ENCODE data around the gene KRTAP10-9. TPM values are rescaled to one million over a fixed set of nuclear protein-coding genes. Genes with fewer than 3 reads are reported as not detected.

KRTAP10-9 gene
- total RNA-seq, 1 donor from 2014 or later: not detected

- H3K4me1 ChIP-seq (ENCODE audit: insufficient read depth, low read length): no peaks in the 10 kb centered on the region
- Mint-ChIP-seq H3K27me3 (ENCODE audit: low read depth, unreplicated experiment) (peaks cover 30% of the 10 kb centered on the region), H3K9me3 (ENCODE audit: unreplicated experiment) (peaks cover 25% of the 10 kb centered on the region), H3K27ac (ENCODE audit: unreplicated experiment) (no peak overlapping the region), H3K4me3 (ENCODE audit: unreplicated experiment) (no peak overlapping the region), H3K4me1 (ENCODE audit: low read depth, unreplicated experiment) (no peaks in the 10 kb centered on the region), H3K36me3 (ENCODE audit: low read depth, unreplicated experiment) (no peaks in the 10 kb centered on the region)
- TF ChIP-seq CTCF (IDR thresholded peaks at IDR 0.05; ENCODE audit: insufficient read depth, low read depth, low read length): no peak
- no peak for TF ChIP-seq EZH2 (IDR thresholded peaks at IDR 0.05; ENCODE audit: insufficient read depth, low read length)
- H4K20me1 ChIP-seq (ENCODE audit: insufficient read depth, low read length): no peaks in the 10 kb centered on the region
- no peaks in the 10 kb centered on the region for H3K36me3 ChIP-seq (ENCODE audit: insufficient read depth, low read length)
- DNase-seq (ENCODE audit: low read depth) (no peak), FAIRE-seq (no peak)
- H3K4me2 ChIP-seq (ENCODE audit: low read length): no peak overlapping the region
- H3K27me3 ChIP-seq (ENCODE audit: insufficient read depth, low read length): no peaks in the 10 kb centered on the region
- no peaks in the 10 kb centered on the region for H3K79me2 ChIP-seq (ENCODE audit: insufficient read depth, low read length)
- H3K27ac ChIP-seq (ENCODE audit: low read depth, low read length): no peak overlapping the region
- H2AFZ ChIP-seq (ENCODE audit: low read depth, low read length): no peak overlapping the region
- H3K9me3 ChIP-seq (ENCODE audit: insufficient read depth, low read depth, low read length): peaks cover 6% of the 10 kb centered on the region
- H3K9ac ChIP-seq (ENCODE audit: low read length): no peak overlapping the region
- no peak overlapping the region for H3K4me3 ChIP-seq (ENCODE audit: insufficient read depth, low read depth, low read length)
Measured at GRCh38 chr21:44583800-44584147, 43.1 kb upstream of the KRTAP10-9 start.

- Histone ChIP-seq H3K4me3 (ENCODE audit: insufficient read depth, low read depth, low read length) (no peak overlapping the region), H3K27ac (ENCODE audit: low read depth, low read length) (no peak overlapping the region), H3K9ac (ENCODE audit: low read length) (no peak overlapping the region), H3K4me2 (ENCODE audit: low read length) (no peak overlapping the region), H3K9me3 (ENCODE audit: insufficient read depth, low read depth, low read length) (peaks cover 6% of the 10 kb centered on the region), H2AFZ (ENCODE audit: low read depth, low read length) (no peak overlapping the region), H4K20me1 (ENCODE audit: insufficient read depth, low read length) (no peaks in the 10 kb centered on the region), H3K4me1 (ENCODE audit: insufficient read depth, low read length) (no peaks in the 10 kb centered on the region), H3K79me2 (ENCODE audit: insufficient read depth, low read length) (no peaks in the 10 kb centered on the region), H3K27me3 (ENCODE audit: insufficient read depth, low read length) (no peaks in the 10 kb centered on the region), H3K36me3 (ENCODE audit: insufficient read depth, low read length) (no peaks in the 10 kb centered on the region)
- FAIRE-seq: no peak
- no peak for TF ChIP-seq EZH2 (IDR thresholded peaks at IDR 0.05; ENCODE audit: insufficient read depth, low read length)
- no peak for TF ChIP-seq CTCF (IDR thresholded peaks at IDR 0.05; ENCODE audit: insufficient read depth, low read depth, low read length)
- Mint-ChIP-seq H3K36me3 (ENCODE audit: low read depth, unreplicated experiment) (no peaks in the 10 kb centered on the region), H3K9me3 (ENCODE audit: unreplicated experiment) (peaks cover 22% of the 10 kb centered on the region), H3K27me3 (ENCODE audit: low read depth, unreplicated experiment) (peaks cover 35% of the 10 kb centered on the region), H3K4me1 (ENCODE audit: low read depth, unreplicated experiment) (no peaks in the 10 kb centered on the region), H3K4me3 (ENCODE audit: unreplicated experiment) (no peak overlapping the region), H3K27ac (ENCODE audit: unreplicated experiment) (no peak overlapping the region)
- no peak for DNase-seq (ENCODE audit: low read depth)
Measured at GRCh38 chr21:44585892-44586291, 41.0 kb upstream of the KRTAP10-9 start.

- no peaks in the 10 kb centered on the region for H3K4me1 ChIP-seq (ENCODE audit: insufficient read depth, low read length)
- no peak for TF ChIP-seq CTCF (IDR thresholded peaks at IDR 0.05; ENCODE audit: insufficient read depth, low read depth, low read length)
- no peak for TF ChIP-seq EZH2 (IDR thresholded peaks at IDR 0.05; ENCODE audit: insufficient read depth, low read length)
- H3K9me3 ChIP-seq (ENCODE audit: insufficient read depth, low read depth, low read length): no peaks in the 10 kb centered on the region
- no peaks in the 10 kb centered on the region for H3K36me3 ChIP-seq (ENCODE audit: insufficient read depth, low read length)
- H4K20me1 ChIP-seq (ENCODE audit: insufficient read depth, low read length): no peaks in the 10 kb centered on the region
- no peak overlapping the region for H3K27ac ChIP-seq (ENCODE audit: low read depth, low read length)
- H3K9me3 Mint-ChIP-seq (ENCODE audit: unreplicated experiment): peaks cover 9% of the 10 kb centered on the region
- FAIRE-seq: no peak
- no peaks in the 10 kb centered on the region for H3K27me3 ChIP-seq (ENCODE audit: insufficient read depth, low read length)
- no peaks in the 10 kb centered on the region for H3K79me2 ChIP-seq (ENCODE audit: insufficient read depth, low read length)
- H3K4me3 ChIP-seq (ENCODE audit: insufficient read depth, low read depth, low read length): no peak overlapping the region
- H3K4me3 Mint-ChIP-seq (ENCODE audit: unreplicated experiment): no peak overlapping the region
- H3K9ac ChIP-seq (ENCODE audit: low read length): no peak overlapping the region
- no peak overlapping the region for H3K27ac Mint-ChIP-seq (ENCODE audit: unreplicated experiment)
- peaks cover 2% of the 10 kb centered on the region for H3K4me1 Mint-ChIP-seq (ENCODE audit: low read depth, unreplicated experiment)
- no peak for DNase-seq (ENCODE audit: low read depth)
- H3K36me3 Mint-ChIP-seq (ENCODE audit: low read depth, unreplicated experiment): no peaks in the 10 kb centered on the region
- H3K27me3 Mint-ChIP-seq (ENCODE audit: low read depth, unreplicated experiment): peaks cover 39% of the 10 kb centered on the region
- H2AFZ ChIP-seq (ENCODE audit: low read depth, low read length): no peak overlapping the region
- no peak overlapping the region for H3K4me2 ChIP-seq (ENCODE audit: low read length)
Measured at GRCh38 chr21:44589094-44589493, 37.8 kb upstream of the KRTAP10-9 start.

Measured in astrocyte (in vitro differentiated cells and primary cell).